GM21515 (cell line): ENCODE results near the gene SRSF4.
"Not testable (repeated sequence)": the region's sequence is repeated elsewhere in the genome, so short reads cannot be mapped to it uniquely, and the experiment has no call there.

ENCODE experiments used
- ATAC-seq: cut with Tn5 transposase; IDR thresholded peaks from one replicate; pipeline ENCODE4 v1.9.1; 2021; ENCODE audit not compliant: unreplicated experiment

Gene SRSF4

DNA sequence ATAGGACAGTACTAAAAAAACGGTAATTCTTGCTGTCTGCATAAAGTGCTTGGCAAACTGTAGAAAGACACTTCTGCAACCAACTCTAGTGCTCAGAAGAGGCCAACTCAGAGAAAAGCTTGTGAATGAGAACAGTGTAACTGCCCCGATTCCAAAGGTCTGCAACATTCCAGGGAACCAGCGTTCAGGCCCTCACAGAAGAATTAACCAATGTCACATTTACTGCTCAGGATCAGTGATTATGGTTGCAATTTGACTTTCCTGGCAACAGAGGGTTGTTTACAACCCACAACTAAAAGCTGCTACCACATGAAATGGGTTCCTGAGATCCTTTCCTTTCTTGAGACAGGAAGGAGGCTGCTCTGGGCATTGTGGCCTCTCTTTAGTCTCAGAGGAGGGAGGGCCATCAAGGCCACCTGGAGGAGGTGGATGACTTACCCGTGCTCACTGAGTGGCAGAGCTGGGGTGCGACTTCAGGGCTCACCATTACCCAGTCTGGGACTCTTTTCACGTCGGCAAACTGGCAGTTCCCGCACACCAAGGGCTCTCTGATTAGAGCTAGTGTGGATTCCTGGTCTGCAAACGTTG is 15.3 kb downstream of the SRSF4 start:
- no peak for ATAC-seq

GRCh38 chr1:29164588-29164987 is 17.1 kb downstream of the SRSF4 start:
- ATAC-seq, result no peak

- no peak for ATAC-seq
Measured at GRCh38 chr1:29162476-29163138, 19.1 kb downstream of the SRSF4 start.

DNA sequence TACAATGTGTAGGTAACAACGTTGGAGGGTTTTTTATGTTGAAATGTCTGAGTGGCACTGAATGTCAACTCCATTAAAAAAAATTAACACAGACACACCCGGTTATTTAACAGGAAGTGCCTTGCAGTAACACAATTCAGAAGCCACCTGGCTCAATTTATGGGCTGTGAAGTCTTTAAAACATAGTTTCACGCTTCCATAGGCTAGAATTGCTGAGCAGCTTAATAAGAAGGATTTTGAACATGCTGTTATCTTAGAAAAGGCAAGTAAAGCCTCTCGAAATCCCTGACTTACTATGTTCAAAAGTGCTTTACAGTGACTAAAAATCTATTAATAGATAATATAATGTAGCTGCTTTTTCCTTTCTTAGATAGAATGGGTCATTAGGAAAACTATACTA is 19.7 kb downstream of the SRSF4 start:
- ATAC-seq, result no peak

- ATAC-seq, result no peak
Measured at GRCh38 chr1:29159773-29160172, 21.9 kb downstream of the SRSF4 start.

DNA sequence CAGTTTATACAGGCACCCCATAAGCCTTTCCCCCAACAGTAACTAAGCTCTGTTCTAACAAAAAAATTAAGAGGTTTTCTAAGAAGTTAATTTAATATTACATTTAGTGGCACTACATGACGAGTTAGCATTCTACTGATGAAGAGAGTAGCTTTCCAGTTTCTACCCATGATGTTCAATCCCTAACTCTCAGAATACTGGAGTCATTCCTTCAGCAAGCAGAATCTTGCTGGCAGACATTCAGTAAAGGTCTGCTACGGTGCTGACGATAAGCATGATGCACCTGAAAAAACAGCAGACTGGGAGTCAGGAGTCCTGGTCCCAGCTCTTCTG is 24.5 kb downstream of the SRSF4 start:
- no peak for ATAC-seq

DNA sequence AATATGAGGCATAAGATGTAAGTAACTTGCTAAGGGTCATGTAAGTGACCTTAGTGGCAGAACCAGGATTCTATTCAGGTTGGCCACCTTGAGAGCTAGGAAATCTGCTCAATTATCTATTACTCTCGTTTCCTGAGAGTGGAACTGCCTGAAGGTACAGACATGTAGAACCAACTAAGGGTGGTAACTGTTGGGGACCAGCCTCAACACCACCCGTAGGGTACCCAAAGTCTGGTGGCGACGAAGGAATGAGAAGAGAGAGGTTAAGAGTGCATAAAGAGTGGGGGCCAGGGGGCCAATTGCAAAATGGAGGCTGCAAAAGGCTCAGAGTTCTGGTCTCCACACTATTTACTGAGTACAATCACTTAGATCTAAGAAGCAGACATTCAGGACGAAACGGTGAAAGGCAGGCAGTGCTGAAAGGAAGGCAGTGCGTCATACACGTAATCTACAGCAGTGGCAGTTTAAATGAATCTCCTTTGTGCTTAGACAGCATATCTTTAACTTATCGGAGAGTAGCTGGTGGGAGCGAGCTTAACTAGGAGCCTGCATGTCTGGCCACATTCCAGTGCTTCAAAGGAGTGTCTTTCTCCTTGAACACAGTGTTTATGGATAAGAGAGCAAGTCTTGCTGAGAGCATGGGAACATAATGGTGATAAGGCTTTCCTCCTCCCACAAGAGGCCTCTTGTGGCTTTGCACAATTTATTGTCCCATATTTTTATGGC is 25.0 kb downstream of the SRSF4 start:
- no peak for ATAC-seq

- no peak for ATAC-seq
Measured at GRCh38 chr1:29152046-29152805, 29.5 kb downstream of the SRSF4 start.

DNA sequence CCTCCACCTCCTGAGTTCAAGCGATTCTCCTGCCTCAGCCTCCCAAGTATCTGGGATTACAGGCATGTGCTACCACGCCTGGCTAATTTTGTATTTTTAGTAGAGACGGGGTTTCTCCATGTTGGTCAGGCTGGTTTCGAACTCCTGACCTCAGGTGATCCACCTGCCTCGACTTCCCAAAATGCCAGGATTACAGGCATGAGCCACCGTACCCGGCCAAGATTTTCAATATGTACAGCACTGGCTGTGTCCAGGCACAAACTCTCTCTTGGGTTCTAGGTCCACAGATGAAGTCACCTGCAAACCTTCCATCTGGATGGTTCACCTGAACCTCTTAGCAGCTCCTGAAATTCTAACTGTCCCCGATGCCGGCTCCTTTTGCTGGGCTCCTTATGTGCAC is 31.4 kb downstream of the SRSF4 start:
- ATAC-seq, result not testable (repeated sequence)

DNA sequence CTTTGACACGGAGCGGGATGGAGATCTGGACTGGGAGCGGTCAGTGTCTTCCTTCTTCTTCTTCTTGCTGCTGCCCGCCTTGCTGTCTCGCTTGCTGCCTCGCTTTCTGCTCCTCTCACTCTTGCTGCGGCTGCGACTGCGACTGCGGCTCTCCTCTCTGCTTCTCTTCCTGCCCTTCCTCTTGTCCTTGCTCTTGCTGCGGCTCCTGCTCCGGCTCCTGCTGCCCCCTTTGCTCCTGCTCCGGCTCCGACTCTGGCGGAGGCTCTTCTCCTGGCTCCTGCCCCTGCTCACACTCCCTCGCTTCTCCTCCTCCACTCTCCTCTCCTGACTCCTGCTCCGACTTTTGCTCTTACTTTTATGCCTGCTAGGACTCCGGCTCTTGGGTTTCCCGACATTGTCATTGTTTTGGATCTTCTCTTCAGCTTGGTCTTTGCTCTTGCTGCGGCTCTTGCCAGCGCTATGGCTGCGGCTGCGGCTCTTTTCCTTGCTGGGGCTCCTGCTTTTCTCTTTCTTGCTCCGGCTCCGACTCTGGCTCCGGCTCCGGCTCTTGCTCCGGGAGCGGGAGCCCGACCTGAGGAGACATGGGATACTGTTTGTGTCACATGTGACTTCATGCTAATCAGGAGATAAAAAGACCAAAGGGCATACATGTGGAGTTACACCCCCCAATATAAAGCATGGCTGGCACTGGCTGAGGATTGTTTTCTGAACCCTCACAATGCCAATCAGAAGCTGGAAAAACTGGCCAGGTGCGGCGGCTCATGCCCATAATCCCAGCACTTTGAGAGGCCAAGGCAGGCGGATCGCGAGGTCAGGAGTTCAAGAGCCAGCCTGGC is 32.8 kb downstream of the SRSF4 start:
- no peak for ATAC-seq

GRCh38 chr1:29145739-29146437 is 35.8 kb downstream of the SRSF4 start:
- ATAC-seq, result no peak

GRCh38 chr1:29144178-29144577 is 37.5 kb downstream of the SRSF4 start:
- no peak for ATAC-seq

- ATAC-seq, result no peak
Measured at GRCh38 chr1:29142714-29143113, 39.0 kb downstream of the SRSF4 start.

GRCh38 chr1:29136391-29136915 is 45.2 kb downstream of the SRSF4 start:
- ATAC-seq, result no peak

DNA sequence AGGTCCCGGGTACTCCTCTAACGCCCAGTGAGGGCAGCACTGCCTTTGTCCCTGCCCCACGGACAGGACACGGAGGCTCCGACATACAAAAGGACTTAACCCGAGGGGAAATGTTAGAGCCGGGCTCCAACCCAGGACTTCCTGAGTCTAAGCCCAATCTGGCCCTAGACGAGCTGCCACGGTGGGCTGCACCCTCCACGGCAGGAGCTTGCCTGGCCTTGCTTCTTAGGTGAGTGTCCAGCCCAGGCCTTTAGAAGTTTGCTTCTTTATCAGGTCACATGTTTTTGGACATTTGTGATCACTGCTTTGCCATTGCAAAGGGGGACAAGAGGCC is 47.0 kb downstream of the SRSF4 start:
- ATAC-seq, result no peak

- ATAC-seq, result no peak
Measured at GRCh38 chr1:29133861-29134694, 47.6 kb downstream of the SRSF4 start.

DNA sequence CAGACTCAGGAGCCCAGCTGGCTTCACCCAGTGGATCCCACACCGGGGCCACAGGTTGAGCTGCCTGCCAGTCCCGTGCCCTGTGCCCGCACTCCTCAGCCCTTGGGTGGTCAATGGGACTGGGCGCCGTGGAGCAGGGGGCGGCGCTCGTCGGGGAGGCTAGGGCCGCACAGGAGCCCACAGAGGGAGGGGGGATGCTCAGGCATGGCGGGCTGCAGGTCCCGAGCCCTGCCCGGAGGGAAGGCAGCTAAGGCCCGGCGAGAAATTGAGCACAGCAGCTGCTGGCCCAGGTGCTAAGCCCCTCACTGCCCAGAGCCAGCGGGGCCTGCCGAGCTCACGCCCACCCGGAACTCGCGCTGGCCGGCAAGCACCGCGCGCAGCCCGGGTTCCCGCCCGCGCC is 50.6 kb downstream of the SRSF4 start:
- ATAC-seq, result not testable (repeated sequence)

GRCh38 chr1:29129916-29130315 is 51.8 kb downstream of the SRSF4 start:
- no peak for ATAC-seq

- ATAC-seq, result no peak
Measured at GRCh38 chr1:29128739-29129138, 53.0 kb downstream of the SRSF4 start.
